Lung (tissue), 12 donors: Measurements from ENCODE around the gene KRTAP5-6. TPM values are rescaled to one million over a fixed set of nuclear protein-coding genes. Genes with fewer than 3 reads are reported as not detected.

Experiments
- ATAC-seq: fragments of 200-7000 bp; cut with Tn5 transposase; one replicate; pipeline ENCODE4 v1.9.1; 2020; ENCODE audit warnings: moderate number of reproducible peaks; ENCODE audit not compliant: insufficient read depth, low FRiP score
- DNase-seq, 3 donors: peaks; one replicate each; pipeline ENCODE4 v3.0.0-alpha.2; 2013 to 2017
- H3K27ac ChIP-seq, 2 donors: one replicate each; pipeline ENCODE4 v1.5.1; 2013; ENCODE audit warnings: mild to moderate bottlenecking in 2 of 2, moderate library complexity in 2 of 2, control low read depth in 1 of 2, inconsistent platforms in 1 of 2, low read depth in 1 of 2, low read length in 1 of 2
- H3K27me3 ChIP-seq, 3 donors: one replicate each; pipeline ENCODE4 v1.5.1; 2013; ENCODE audit warnings: low read length in 2 of 3; ENCODE audit not compliant: control insufficient read depth in 3 of 3, insufficient read depth in 3 of 3
- H3K36me3 ChIP-seq, 4 donors: one replicate each; pipeline ENCODE4 v1.5.1; 2013; ENCODE audit warnings: low read length in 4 of 4, mild to moderate bottlenecking in 1 of 4, moderate library complexity in 1 of 4; ENCODE audit not compliant: control insufficient read depth in 4 of 4, insufficient read depth in 4 of 4
- H3K4me1 ChIP-seq, 5 donors: one replicate each; pipeline ENCODE4 v1.5.1; 2013; ENCODE audit warnings: low read length in 5 of 5, mild to moderate bottlenecking in 2 of 5, moderate library complexity in 1 of 5; ENCODE audit not compliant: control insufficient read depth in 5 of 5, insufficient read depth in 5 of 5
- H3K4me3 ChIP-seq: one replicate; pipeline ENCODE4 v1.5.1; 2013; ENCODE audit warnings: mild to moderate bottlenecking, control low read depth, moderate library complexity
- H3K9ac ChIP-seq, 2 donors: one replicate each; pipeline ENCODE4 v1.5.1; 2013; ENCODE audit warnings: low read length in 2 of 2, control low read depth in 1 of 2; ENCODE audit not compliant: insufficient read depth in 1 of 2
- H3K9me3 ChIP-seq, 4 donors: one replicate each; pipeline ENCODE4 v1.5.1; 2013; ENCODE audit warnings: low read length in 3 of 4, mild to moderate bottlenecking in 1 of 4, moderate library complexity in 1 of 4; ENCODE audit not compliant: control insufficient read depth in 4 of 4, insufficient read depth in 3 of 4
- WGBS, 2 donors: extraction: QIAGEN DNeasy Blood & Tissue Kit; methylation state at CpG; one replicate each; pipeline ENCODE4 v1.1.7; 2013; 5-methylcytosine and 5-hydroxymethylcytosine counted together
- polyA plus RNA-seq, 2 donors: library from polyadenylated mRNA; stranded (reverse); fragments of 200-250 nt; gene quantifications; one replicate each; pipeline ENCODE4 v1.2.1, GENCODE V29; 2013
- total RNA-seq, 2 donors: library from RNA; depleted of rRNA in 1 of 2; stranded (reverse); fragments of >200 nt in 1 of 2; gene quantifications; one replicate each; pipeline ENCODE4 v1.2.1, GENCODE V29; 2014 to 2021
- TF ChIP-seq, protein P1 (sequence below): IDR thresholded peaks from 2 replicates; pipeline ENCODE4 v1.5.1; 2012; ENCODE audit warnings: mild to moderate bottlenecking; ENCODE audit errors: control extremely low read depth, extremely low read depth
- donor health status: control.
- donor health status: control.
- donor health status: Bipolar disorder and iron deficiency.
- donor health status: healthy.
- donor health status: DM: yes; HTN: yes; CAD: no.

KRTAP5-6 gene
- total and polyA plus RNA-seq, 4 donors, result not detected

DNA sequence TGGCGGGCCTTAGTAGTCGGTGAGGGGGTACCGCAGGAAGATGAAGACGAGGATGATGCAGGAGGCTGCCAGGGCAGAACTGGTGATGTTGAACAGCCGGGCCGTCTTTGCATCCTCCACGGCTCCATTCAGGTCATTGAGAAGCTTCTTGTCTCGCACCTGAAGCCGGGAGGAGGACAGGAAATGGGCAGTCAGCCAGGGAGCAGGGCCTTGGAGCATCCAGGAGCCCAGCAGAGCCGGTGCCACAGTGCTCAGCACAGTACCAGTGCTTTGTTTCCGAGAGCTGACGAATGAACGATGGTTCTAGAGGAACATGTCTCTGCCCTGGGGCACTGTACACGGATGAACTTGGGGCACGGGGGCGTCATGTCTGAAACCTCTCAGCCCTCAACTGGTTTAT lies 38.3 kb downstream of the KRTAP5-6 start:
- DNase-seq (no peak), ATAC-seq (no peak)
- H3K9me3 ChIP-seq, result peaks cover 0 to 23% (median 7%) of the 10 kb centered on the region in 4 donors
- TF ChIP-seq, protein P1, sequence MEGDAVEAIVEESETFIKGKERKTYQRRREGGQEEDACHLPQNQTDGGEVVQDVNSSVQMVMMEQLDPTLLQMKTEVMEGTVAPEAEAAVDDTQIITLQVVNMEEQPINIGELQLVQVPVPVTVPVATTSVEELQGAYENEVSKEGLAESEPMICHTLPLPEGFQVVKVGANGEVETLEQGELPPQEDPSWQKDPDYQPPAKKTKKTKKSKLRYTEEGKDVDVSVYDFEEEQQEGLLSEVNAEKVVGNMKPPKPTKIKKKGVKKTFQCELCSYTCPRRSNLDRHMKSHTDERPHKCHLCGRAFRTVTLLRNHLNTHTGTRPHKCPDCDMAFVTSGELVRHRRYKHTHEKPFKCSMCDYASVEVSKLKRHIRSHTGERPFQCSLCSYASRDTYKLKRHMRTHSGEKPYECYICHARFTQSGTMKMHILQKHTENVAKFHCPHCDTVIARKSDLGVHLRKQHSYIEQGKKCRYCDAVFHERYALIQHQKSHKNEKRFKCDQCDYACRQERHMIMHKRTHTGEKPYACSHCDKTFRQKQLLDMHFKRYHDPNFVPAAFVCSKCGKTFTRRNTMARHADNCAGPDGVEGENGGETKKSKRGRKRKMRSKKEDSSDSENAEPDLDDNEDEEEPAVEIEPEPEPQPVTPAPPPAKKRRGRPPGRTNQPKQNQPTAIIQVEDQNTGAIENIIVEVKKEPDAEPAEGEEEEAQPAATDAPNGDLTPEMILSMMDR, result no peak
- no peaks in the 10 kb centered on the region for H3K36me3 ChIP-seq
- H3K27me3 ChIP-seq, result peaks cover 0 to 27% (median 14%) of the 10 kb centered on the region in 3 donors
- no peak overlapping the region for H3K4me3 ChIP-seq
- H3K4me1 ChIP-seq, result no peaks in the 10 kb centered on the region
- no peak overlapping the region for H3K27ac ChIP-seq
- H3K9ac ChIP-seq, result no peak overlapping the region
- WGBS, 2 donors, result 77 to 86% methylated on average over 16 of the region's 16 CpGs

DNA sequence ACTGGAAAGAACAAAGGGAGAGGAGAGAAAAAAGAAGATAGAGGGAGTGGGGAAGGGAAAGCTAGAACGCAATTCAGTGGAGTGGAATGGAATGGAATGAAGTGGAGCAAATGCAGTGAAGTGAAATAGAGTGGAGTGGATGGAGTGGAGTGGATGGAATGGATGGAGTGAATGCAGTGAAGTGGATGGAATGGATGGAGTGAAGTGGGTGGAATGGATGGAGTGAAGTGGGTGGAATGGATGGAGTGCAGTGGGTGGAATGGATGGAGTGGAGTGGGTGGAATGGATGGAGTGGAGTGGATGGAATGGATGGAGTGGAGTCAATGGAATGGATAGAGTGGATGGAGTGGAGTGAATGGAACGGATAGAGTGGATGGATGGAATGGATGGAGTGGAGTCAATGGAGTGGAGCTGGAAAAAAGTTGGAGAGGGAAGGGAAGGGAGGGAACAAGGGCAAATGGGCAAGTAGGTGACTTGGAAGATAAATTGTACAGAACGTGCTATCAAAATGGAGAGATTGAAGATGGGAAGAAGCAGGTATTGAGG lies 39.5 kb downstream of the KRTAP5-6 start:
- Histone ChIP-seq H3K9me3 (peaks cover 0 to 20% (median 7%) of the 10 kb centered on the region in 4 donors), H3K4me1 (no peaks in the 10 kb centered on the region), H3K36me3 (no peaks in the 10 kb centered on the region), H3K4me3 (no peak overlapping the region), H3K9ac (no peak overlapping the region), H3K27me3 (peaks cover 0 to 21% (median 8%) of the 10 kb centered on the region in 3 donors), H3K27ac (no peak overlapping the region)
- ATAC-seq (no peak), DNase-seq (no peak)
- TF ChIP-seq, protein P1, result no peak
- 68 to 77% methylated on average over 3 of the region's 3 CpGs for WGBS, 2 donors

DNA sequence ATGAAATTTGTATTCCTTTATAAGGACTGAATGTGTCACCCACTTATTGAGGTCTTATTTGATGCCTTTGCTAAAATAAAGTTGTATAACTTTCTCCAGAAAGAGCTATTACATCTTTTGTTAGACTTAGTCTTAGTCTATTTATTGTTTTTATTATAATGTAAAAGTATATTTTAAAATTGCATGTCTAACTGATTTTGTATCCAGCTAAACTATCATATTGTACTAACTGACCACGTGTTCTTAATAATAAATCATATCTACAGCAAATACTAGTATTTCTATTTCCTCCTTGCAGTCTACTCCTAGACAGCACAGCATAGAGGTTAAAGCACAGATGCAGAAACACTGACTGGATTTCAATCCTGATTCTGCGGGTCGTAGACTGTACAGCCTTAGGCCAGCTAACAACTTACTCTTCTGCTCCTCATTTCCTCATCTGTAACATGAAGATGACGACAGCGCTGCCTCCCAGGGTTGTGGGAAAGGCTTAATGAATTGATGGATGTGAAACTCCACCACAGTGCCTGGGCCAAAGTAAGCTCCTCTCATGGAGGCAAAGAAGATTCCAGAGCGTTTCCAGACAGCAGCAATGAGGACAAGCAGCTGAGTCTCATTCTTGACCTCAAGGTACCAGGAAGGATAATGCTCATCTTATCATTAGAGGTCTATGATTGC lies 40.2 kb downstream of the KRTAP5-6 start:
- no peaks in the 10 kb centered on the region for H3K36me3 ChIP-seq
- H3K9me3 ChIP-seq, result peaks cover 0 to 17% (median 7%) of the 10 kb centered on the region in 4 donors
- H3K9ac ChIP-seq, result no peak overlapping the region
- H3K4me3 ChIP-seq, result no peak overlapping the region
- peaks cover 0 to 17% (median 5%) of the 10 kb centered on the region in 3 donors for H3K27me3 ChIP-seq
- TF ChIP-seq, protein P1, result no peak
- DNase-seq (no peak), ATAC-seq (no peak)
- H3K4me1 ChIP-seq, result no peaks in the 10 kb centered on the region
- H3K27ac ChIP-seq, result no peak overlapping the region
- WGBS, 2 donors, result 82 to 86% methylated on average over 6 of the region's 6 CpGs
